IgD-negative memory B cell (primary cell): ENCODE data around the gene ZNF746. TPM values are rescaled to one million over a fixed set of nuclear protein-coding genes. Genes with fewer than 3 reads are reported as not detected.
"Not testable (repeated sequence)": the region's sequence is repeated elsewhere in the genome, so short reads cannot be mapped to it uniquely, and the experiment has no call there.

Source experiments
- H3K27ac Mint-ChIP-seq, 3 donors: one replicate each; pipeline ENCODE4 v1.8.0; 2020 to 2022; ENCODE audit warnings: mild to moderate bottlenecking in 3 of 3, mixed read lengths in 3 of 3, moderate library complexity in 1 of 3
- H3K27me3 Mint-ChIP-seq: one replicate; pipeline ENCODE4 v1.8.0; 2021; ENCODE audit warnings: mixed read lengths
- H3K36me3 Mint-ChIP-seq: one replicate; pipeline ENCODE4 v1.8.0; 2020; ENCODE audit warnings: mild to moderate bottlenecking, mixed read lengths
- H3K4me1 Mint-ChIP-seq, 3 donors: one replicate each; pipeline ENCODE4 v1.8.0; 2020 to 2022; ENCODE audit warnings: mixed read lengths in 3 of 3, mild to moderate bottlenecking in 1 of 3
- H3K4me3 Mint-ChIP-seq, 4 donors: one replicate each; pipeline ENCODE4 v1.8.0; 2020 to 2022; ENCODE audit warnings: mild to moderate bottlenecking in 4 of 4, mixed read lengths in 4 of 4, moderate library complexity in 3 of 4
- H3K9me3 Mint-ChIP-seq, 3 donors: one replicate each; pipeline ENCODE4 v1.8.0; 2020 to 2021; ENCODE audit warnings: mixed read lengths in 3 of 3, mild to moderate bottlenecking in 1 of 3
- polyA plus RNA-seq: library from polyadenylated mRNA; unstranded; fragments of 300-500 nt; fragmentation: Illumina TruSeq; gene quantifications from one replicate; pipeline ENCODE4 v1.2.3, GENCODE V29; 2021

Gene ZNF746
- polyA plus RNA-seq, 1 donor from 2014 or later, result 8.5 TPM

- peak overlapping the region; percentile 78 to 90 (median 88) for H3K4me3 Mint-ChIP-seq
- no peaks in the 10 kb centered on the region for H3K9me3 Mint-ChIP-seq
- H3K36me3 Mint-ChIP-seq, result peaks cover 2% of the 10 kb centered on the region
- peak overlapping the region in 1 of 3 donors; percentile 76 for H3K27ac Mint-ChIP-seq
- peaks cover 16 to 34% (median 29%) of the 10 kb centered on the region in 3 donors for H3K4me1 Mint-ChIP-seq
- no peaks in the 10 kb centered on the region for H3K27me3 Mint-ChIP-seq
Observed at GRCh38 chr7:149459201-149459539, 38.4 kb downstream of the ZNF746 start.

GRCh38 chr7:149458235-149458634, 39.4 kb downstream of the ZNF746 start:
- peak overlapping the region in 1 of 3 donors; percentile 12 for H3K27ac Mint-ChIP-seq
- no peaks in the 10 kb centered on the region for H3K27me3 Mint-ChIP-seq
- H3K36me3 Mint-ChIP-seq, result peaks cover 2% of the 10 kb centered on the region
- H3K4me3 Mint-ChIP-seq, result peak overlapping the region; percentile 40 to 90 (median 70)
- no peaks in the 10 kb centered on the region for H3K9me3 Mint-ChIP-seq
- H3K4me1 Mint-ChIP-seq, result peaks cover 16 to 34% (median 29%) of the 10 kb centered on the region in 3 donors

- H3K9me3 Mint-ChIP-seq, result no peaks in the 10 kb centered on the region
- peak overlapping the region in 3 of 4 donors; percentile 32 to 90 (median 78) for H3K4me3 Mint-ChIP-seq
- no peaks in the 10 kb centered on the region for H3K27me3 Mint-ChIP-seq
- peaks cover 16 to 34% (median 31%) of the 10 kb centered on the region in 3 donors for H3K4me1 Mint-ChIP-seq
- H3K27ac Mint-ChIP-seq, result peak overlapping the region in 2 of 3 donors; percentile 23 to 80
- peaks cover 2% of the 10 kb centered on the region for H3K36me3 Mint-ChIP-seq
Observed at GRCh38 chr7:149457766-149458165, 39.8 kb downstream of the ZNF746 start.

GRCh38 chr7:149456506-149457421, 40.8 kb downstream of the ZNF746 start:
- H3K4me3 Mint-ChIP-seq, result peak overlapping the region in 1 of 4 donors; percentile 90
- H3K27me3 Mint-ChIP-seq, result no peaks in the 10 kb centered on the region
- H3K36me3 Mint-ChIP-seq, result peaks cover 2% of the 10 kb centered on the region
- no peaks in the 10 kb centered on the region for H3K9me3 Mint-ChIP-seq
- peak overlapping the region in 1 of 3 donors; percentile 80 for H3K27ac Mint-ChIP-seq
- peaks cover 16 to 30% (median 27%) of the 10 kb centered on the region in 3 donors for H3K4me1 Mint-ChIP-seq

- Mint-ChIP-seq H3K4me3 (no peak overlapping the region), H3K4me1 (peaks cover 12 to 25% (median 22%) of the 10 kb centered on the region in 3 donors), H3K9me3 (no peaks in the 10 kb centered on the region), H3K27ac (peak overlapping the region in 1 of 3 donors; percentile 94), H3K36me3 (peaks cover 2% of the 10 kb centered on the region), H3K27me3 (no peaks in the 10 kb centered on the region)
Observed at GRCh38 chr7:149455175-149455950, 42.2 kb downstream of the ZNF746 start.

GRCh38 chr7:149454750-149455149, 42.9 kb downstream of the ZNF746 start:
- H3K4me1 Mint-ChIP-seq, result peaks cover 12 to 25% (median 22%) of the 10 kb centered on the region in 3 donors
- no peaks in the 10 kb centered on the region for H3K9me3 Mint-ChIP-seq
- H3K27me3 Mint-ChIP-seq, result no peaks in the 10 kb centered on the region
- no peak overlapping the region for H3K27ac Mint-ChIP-seq
- peaks cover 2% of the 10 kb centered on the region for H3K36me3 Mint-ChIP-seq
- peak overlapping the region in 1 of 4 donors; percentile 54 for H3K4me3 Mint-ChIP-seq

- no peaks in the 10 kb centered on the region for H3K9me3 Mint-ChIP-seq
- H3K27ac Mint-ChIP-seq, result no peak overlapping the region
- peak overlapping the region in 1 of 4 donors; percentile 54 for H3K4me3 Mint-ChIP-seq
- H3K27me3 Mint-ChIP-seq, result no peaks in the 10 kb centered on the region
- H3K36me3 Mint-ChIP-seq, result peaks cover 2% of the 10 kb centered on the region
- H3K4me1 Mint-ChIP-seq, result peaks cover 12 to 24% (median 21%) of the 10 kb centered on the region in 3 donors
Observed at GRCh38 chr7:149454006-149454405, 43.6 kb downstream of the ZNF746 start.

- Mint-ChIP-seq H3K4me1 (peaks cover 0 to 5% (median 4%) of the 10 kb centered on the region in 3 donors), H3K9me3 (no peaks in the 10 kb centered on the region), H3K27ac (no peak overlapping the region), H3K27me3 (no peaks in the 10 kb centered on the region), H3K4me3 (no peak overlapping the region), H3K36me3 (peaks cover 8% of the 10 kb centered on the region)
Observed at GRCh38 chr7:149450821-149451220, 46.8 kb downstream of the ZNF746 start.

- Mint-ChIP-seq H3K9me3 (no peaks in the 10 kb centered on the region), H3K36me3 (peaks cover 11% of the 10 kb centered on the region), H3K27me3 (no peaks in the 10 kb centered on the region), H3K4me1 (peaks cover 0 to 5% (median 4%) of the 10 kb centered on the region in 3 donors), H3K27ac (no peak overlapping the region), H3K4me3 (no peak overlapping the region)
Observed at GRCh38 chr7:149449897-149450296, 47.7 kb downstream of the ZNF746 start.

GRCh38 chr7:149448961-149449360, 48.6 kb downstream of the ZNF746 start:
- Mint-ChIP-seq H3K9me3 (no peaks in the 10 kb centered on the region), H3K27ac (no peak overlapping the region), H3K4me1 (peaks cover 3 to 5% (median 4%) of the 10 kb centered on the region in 3 donors), H3K27me3 (no peaks in the 10 kb centered on the region), H3K4me3 (no peak overlapping the region), H3K36me3 (peaks cover 12% of the 10 kb centered on the region)

- H3K36me3 Mint-ChIP-seq, result peaks cover 14% of the 10 kb centered on the region
- H3K27me3 Mint-ChIP-seq, H3K9me3 Mint-ChIP-seq, H3K4me1 Mint-ChIP-seq, H3K27ac Mint-ChIP-seq, H3K4me3 Mint-ChIP-seq: not testable (repeated sequence)
Observed at GRCh38 chr7:149446026-149446425, 51.6 kb downstream of the ZNF746 start.

- Mint-ChIP-seq H3K4me1 (peaks cover 3 to 6% (median 5%) of the 10 kb centered on the region in 3 donors), H3K9me3 (no peaks in the 10 kb centered on the region), H3K27ac (no peak overlapping the region), H3K36me3 (peaks cover 14% of the 10 kb centered on the region), H3K4me3 (no peak overlapping the region), H3K27me3 (no peaks in the 10 kb centered on the region)
Observed at GRCh38 chr7:149444287-149444686, 53.3 kb downstream of the ZNF746 start.

GRCh38 chr7:149443523-149443922, 54.1 kb downstream of the ZNF746 start:
- peaks cover 14% of the 10 kb centered on the region for H3K36me3 Mint-ChIP-seq
- no peaks in the 10 kb centered on the region for H3K9me3 Mint-ChIP-seq
- no peak overlapping the region for H3K4me3 Mint-ChIP-seq
- H3K27me3 Mint-ChIP-seq, result no peaks in the 10 kb centered on the region
- peaks cover 3 to 6% (median 5%) of the 10 kb centered on the region in 3 donors for H3K4me1 Mint-ChIP-seq
- H3K27ac Mint-ChIP-seq, result no peak overlapping the region

- peaks cover 3 to 6% (median 5%) of the 10 kb centered on the region in 3 donors for H3K4me1 Mint-ChIP-seq
Observed at GRCh38 chr7:149442924-149443323, 54.7 kb downstream of the ZNF746 start.

GRCh38 chr7:149440222-149440621, 57.4 kb downstream of the ZNF746 start:
- peak overlapping the region in 1 of 3 donors; percentile 5 for H3K27ac Mint-ChIP-seq
- H3K4me1 Mint-ChIP-seq, result peaks cover 1 to 6% (median 5%) of the 10 kb centered on the region in 3 donors
- H3K27me3 Mint-ChIP-seq, result no peaks in the 10 kb centered on the region
- no peak overlapping the region for H3K4me3 Mint-ChIP-seq
- H3K9me3 Mint-ChIP-seq, result no peaks in the 10 kb centered on the region
- peaks cover 12% of the 10 kb centered on the region for H3K36me3 Mint-ChIP-seq

More at GRCh38 chr7:149442924-149443323, 54.7 kb downstream of the ZNF746 start:
- Mint-ChIP-seq H3K4me3 (no peak overlapping the region), H3K27ac (no peak overlapping the region), H3K9me3 (no peaks in the 10 kb centered on the region), H3K36me3 (peaks cover 14% of the 10 kb centered on the region), H3K27me3 (no peaks in the 10 kb centered on the region)
